Measurements from ENCODE around the gene FGD5.

DNA sequence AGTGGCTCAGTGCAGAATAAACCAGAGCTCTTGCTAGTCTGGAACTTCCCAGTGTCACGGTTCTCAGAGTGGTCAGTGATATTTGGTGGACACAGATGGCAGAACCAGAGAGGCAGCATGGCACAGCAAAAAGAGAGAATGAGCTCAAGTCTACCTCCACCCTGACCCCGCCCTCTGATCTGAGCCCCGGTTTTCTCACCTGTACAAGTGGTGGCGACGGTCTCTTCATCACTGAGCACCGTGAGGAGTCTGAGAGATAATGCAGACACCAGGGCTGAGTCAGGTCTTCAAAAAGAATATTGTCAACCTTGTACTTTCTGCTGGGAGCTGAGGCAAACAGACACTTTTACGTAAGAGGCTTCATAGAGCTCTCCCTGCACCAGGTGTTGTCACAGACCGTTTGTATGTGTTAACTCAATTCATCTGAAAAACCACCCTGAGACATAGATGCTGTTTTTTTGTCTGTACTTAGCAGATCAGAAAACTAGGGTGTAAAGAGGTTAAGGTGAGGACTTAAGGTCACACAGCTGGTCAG lies 13.2 kb downstream of the FGD5 start:
- TF ChIP-seq, protein P1, sequence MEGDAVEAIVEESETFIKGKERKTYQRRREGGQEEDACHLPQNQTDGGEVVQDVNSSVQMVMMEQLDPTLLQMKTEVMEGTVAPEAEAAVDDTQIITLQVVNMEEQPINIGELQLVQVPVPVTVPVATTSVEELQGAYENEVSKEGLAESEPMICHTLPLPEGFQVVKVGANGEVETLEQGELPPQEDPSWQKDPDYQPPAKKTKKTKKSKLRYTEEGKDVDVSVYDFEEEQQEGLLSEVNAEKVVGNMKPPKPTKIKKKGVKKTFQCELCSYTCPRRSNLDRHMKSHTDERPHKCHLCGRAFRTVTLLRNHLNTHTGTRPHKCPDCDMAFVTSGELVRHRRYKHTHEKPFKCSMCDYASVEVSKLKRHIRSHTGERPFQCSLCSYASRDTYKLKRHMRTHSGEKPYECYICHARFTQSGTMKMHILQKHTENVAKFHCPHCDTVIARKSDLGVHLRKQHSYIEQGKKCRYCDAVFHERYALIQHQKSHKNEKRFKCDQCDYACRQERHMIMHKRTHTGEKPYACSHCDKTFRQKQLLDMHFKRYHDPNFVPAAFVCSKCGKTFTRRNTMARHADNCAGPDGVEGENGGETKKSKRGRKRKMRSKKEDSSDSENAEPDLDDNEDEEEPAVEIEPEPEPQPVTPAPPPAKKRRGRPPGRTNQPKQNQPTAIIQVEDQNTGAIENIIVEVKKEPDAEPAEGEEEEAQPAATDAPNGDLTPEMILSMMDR (IDR thresholded peaks at IDR 0.05): no peak
- TF ChIP-seq POLR2A (IDR thresholded peaks at IDR 0.05): no peak
- no peak for TF ChIP-seq POLR2AphosphoS5 (IDR thresholded peaks at IDR 0.05; ENCODE audit: insufficient read depth in 1 of 2, low read depth in 1 of 2)

All from vagina (tissue), 2 donors.